GM12891 (cell line): ENCODE measurements around the gene IZUMO2. TPM values are rescaled to one million over a fixed set of nuclear protein-coding genes. Genes with fewer than 3 reads are reported as not detected.

Experiments used
- DNase-seq: peaks from one replicate; pipeline ENCODE4 v3.0.0; 2011; ENCODE audit warnings: low spot score; ENCODE audit not compliant: insufficient read length
- FAIRE-seq: peaks from 2 replicates; lab custom pipeline; 2011; peaks lifted over from hg19 to GRCh38; lab: Jason Lieb, UNC
- PAX5 ChIP-seq: IDR thresholded peaks from 2 replicates; pipeline ENCODE4 v1.6.1; 2011; ENCODE audit warnings: low read length, moderate library complexity, mild to moderate bottlenecking; ENCODE audit not compliant: insufficient read depth, severe bottlenecking
- POLR2A ChIP-seq: IDR thresholded peaks from 2 replicates; pipeline ENCODE4 v1.6.1; 2011; ENCODE audit warnings: low read depth, low read length, control low read depth
- POLR2AphosphoS5 ChIP-seq: IDR thresholded peaks from 2 replicates; pipeline ENCODE4 v1.6.1; 2011; ENCODE audit warnings: low read depth, low read length, control low read depth
- POU2F2 ChIP-seq: IDR thresholded peaks from 2 replicates; pipeline ENCODE4 v1.6.1; 2011; ENCODE audit warnings: low read depth, mild to moderate bottlenecking, control low read depth, low read length, moderate library complexity
- SPI1 ChIP-seq: IDR thresholded peaks from 2 replicates; pipeline ENCODE4 v1.6.1; 2011; ENCODE audit warnings: low read depth, low read length, control low read depth
- TAF1 ChIP-seq: IDR thresholded peaks from 2 replicates; pipeline ENCODE4 v1.6.1; 2011; ENCODE audit warnings: low read depth, low read length, control low read depth
- polyA plus RNA-seq: library from polyadenylated mRNA; unstranded; fragments of >200 nt; gene quantifications from one replicate; pipeline ENCODE4 v1.2.1, GENCODE V29; 2012; ENCODE audit warnings: low read depth, missing spikeins, inconsistent platforms; ENCODE audit not compliant: missing spikeins

IZUMO2 gene
- polyA plus RNA-seq = not detected

DNA sequence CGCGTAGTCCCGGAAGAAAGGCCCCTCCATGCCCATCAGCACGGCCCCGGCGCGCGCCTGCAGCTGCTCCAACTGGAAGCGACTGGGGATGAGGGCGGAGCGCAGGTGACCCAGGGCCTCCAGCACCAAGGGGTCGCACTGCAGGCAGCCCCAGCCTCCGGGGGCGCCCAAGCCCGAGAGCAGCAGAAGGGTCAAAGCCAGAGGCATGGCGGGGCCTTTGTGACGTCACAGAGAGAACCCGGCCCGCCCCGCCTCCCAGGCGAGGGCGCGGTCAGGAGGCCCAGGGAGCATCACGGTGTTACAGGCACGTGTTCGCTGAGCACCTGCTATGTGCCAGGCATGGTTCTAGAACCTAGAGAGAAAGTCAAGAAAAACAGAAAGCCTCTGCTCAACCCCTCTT is at the start of gene IZUMO2:
IZUMO2 (minus strand) TSS at position 294 of the 400 bp plus-strand sequence; CDS start at position 207, 87 bp downstream.
- DNase-seq (no peak), FAIRE-seq (no peak)
- TF ChIP-seq POLR2A = no peak
- TF ChIP-seq POLR2AphosphoS5 = no peak
- TF ChIP-seq PAX5 = no peak
- no peak for TF ChIP-seq POU2F2
- TF ChIP-seq SPI1 = no peak

DNA sequence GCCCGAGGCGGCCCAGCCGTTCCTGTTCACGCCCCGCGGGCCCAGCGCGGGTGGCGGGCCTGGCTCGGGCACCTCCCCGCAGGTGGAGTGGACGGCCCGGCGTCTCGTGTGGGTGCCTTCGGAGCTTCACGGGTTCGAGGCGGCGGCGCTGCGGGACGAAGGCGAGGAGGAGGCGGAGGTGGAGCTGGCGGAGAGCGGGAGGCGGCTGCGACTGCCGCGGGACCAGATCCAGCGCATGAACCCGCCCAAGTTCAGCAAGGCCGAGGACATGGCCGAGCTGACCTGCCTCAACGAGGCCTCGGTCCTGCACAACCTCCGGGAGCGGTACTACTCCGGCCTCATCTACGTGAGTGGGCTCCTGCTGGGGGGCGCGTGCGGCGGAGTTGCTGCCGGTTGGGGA is 47.3 kb upstream of the IZUMO2 start:
- TF ChIP-seq PAX5 = no peak
- no peak for TF ChIP-seq POU2F2
- no peak for TF ChIP-seq SPI1
- no peak for TF ChIP-seq TAF1
- no peak for TF ChIP-seq POLR2AphosphoS5
- no peak for DNase-seq
- FAIRE-seq = no peak

DNA sequence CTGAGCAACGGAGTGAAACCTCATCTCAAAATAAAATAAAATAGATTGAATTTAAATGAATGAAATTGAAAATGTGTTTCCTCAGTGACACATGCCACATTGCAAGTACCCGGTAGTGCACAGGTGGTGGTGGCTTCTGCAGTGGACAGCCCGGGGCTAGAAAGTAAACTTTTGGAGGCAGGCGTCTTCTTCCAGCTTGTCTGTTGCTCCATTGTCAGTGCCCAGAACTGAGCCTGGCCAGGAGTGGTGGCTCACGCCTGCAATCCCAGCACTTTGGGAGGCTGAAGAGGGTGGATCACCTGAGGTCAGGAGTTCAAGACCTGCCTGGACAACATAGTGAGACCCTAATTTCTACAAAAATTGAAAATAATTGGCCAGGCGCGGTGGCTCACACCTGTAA is 46.0 kb upstream of the IZUMO2 start:
- FAIRE-seq (no peak), DNase-seq (no peak)
- no peak for TF ChIP-seq POLR2AphosphoS5
- no peak for TF ChIP-seq PAX5
- no peak for TF ChIP-seq POU2F2
- no peak for TF ChIP-seq TAF1
- TF ChIP-seq SPI1 = no peak
- TF ChIP-seq POLR2A = no peak

DNA sequence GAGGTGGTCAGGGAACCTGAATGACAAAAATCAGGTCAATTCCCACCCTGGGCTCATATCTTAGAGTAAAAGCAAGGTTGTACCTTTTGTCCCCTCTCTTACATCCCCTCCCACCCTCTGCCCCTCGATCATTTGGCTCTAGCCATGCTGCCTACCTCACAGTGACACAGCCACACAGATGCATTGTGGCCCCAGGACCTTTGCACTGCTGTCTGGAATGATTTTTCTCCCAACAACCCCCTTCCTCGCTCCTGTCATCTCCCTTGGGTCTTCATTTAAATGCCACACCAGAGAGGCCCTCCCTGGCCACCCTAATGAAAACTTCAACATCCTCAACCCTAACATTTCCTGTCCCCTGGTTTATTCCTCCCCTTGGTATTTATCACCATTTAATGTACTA is 44.6 kb upstream of the IZUMO2 start:
- no peak for FAIRE-seq
- no peak for DNase-seq
- no peak for TF ChIP-seq TAF1
- TF ChIP-seq POU2F2 = no peak
- TF ChIP-seq PAX5 = no peak
- TF ChIP-seq SPI1 = no peak
- TF ChIP-seq POLR2A = no peak
- no peak for TF ChIP-seq POLR2AphosphoS5

DNA sequence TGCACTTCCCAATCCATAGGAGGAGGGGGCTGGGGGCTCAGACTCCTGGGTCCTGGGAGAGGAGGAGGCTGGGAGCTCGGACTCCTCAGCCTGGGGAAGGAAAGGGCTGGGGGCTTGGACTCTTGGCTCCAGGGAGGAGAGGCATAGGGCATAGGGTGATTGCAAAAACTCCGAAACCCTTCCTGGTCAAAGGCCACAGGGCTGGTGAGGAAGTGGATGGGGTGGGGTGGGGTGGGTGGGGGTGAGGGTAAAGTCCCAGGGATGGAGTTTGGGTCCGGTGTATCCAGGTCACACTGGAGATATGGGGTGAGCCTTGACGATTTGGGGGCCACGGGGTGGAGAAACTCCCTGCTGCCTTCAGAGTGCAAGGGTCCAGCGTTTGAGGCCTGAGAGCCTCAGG is 43.1 kb upstream of the IZUMO2 start:
- FAIRE-seq = no peak
- TF ChIP-seq PAX5 (no peak), SPI1 (no peak), POLR2AphosphoS5 (no peak), POU2F2 (no peak)
- no peak for DNase-seq

DNA sequence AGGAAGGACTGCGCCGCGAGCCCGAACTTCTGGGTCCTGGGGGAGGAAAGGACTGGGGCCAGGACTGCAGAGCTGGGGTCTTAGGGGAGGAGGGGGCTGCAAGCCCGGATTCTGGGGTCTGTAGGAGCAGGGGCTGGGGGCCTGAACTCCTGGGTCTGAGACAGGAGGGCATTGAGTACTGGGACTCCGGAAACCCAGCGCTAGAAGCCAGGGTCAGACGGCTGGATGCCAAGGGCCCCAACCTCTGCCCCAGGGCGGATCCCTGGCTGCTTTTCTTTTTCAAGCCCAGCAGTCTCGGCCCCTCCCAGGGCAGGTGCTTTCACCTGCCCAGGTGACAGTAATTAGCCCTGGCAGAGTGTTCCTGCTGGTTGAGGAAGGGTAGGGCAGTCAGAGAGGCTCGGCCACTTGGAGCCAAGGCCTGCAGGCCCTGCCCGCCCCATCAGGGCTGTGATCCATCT is 42.6 kb upstream of the IZUMO2 start:
- no peak for TF ChIP-seq SPI1
- TF ChIP-seq POU2F2 = no peak
- TF ChIP-seq PAX5 = no peak
- no peak for TF ChIP-seq POLR2A
- no peak for TF ChIP-seq TAF1
- TF ChIP-seq POLR2AphosphoS5 = no peak
- no peak for DNase-seq
- FAIRE-seq = no peak

DNA sequence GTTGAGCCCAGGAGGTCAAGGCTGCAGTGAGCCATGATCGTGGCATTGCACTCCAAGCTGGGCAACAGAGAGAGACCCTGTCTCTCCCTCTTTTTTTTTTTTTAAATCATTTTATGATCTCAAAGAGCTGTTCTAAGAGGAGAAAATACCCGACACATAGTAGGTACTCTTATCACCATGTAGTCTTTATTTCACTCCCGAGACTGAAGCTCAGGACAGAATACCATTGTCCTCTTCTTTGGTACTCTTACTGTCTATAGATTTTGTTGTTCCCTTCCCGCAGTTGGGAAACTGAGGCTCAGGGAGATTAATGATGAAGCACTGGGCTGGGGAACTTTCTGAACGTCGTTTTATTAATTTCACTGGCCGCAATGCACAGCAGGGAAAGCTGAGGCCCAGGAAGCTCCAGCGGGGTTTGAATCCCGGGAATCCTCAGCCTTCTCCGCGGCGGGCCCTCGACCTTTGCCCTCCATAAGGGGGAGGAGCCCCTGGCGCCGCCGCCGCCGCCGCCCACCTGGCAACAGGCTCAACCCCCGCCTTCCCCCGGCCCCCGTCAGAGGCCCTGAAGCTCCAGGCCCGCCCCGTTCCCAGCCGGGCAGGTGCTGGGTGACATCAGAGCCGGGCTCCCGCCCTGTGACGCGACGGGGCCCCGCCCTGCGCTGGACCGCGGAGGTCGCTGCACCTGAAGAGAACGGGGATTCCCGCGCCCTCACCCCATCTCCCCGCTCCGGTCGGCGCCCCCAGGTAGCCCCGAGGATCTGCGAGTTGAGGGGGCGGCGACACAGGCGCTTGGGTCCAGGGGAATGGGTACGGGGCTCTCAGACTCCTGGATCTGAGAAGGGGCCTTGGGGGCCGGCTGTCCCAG is 42.0 kb upstream of the IZUMO2 start:
- FAIRE-seq = no peak
- no peak for TF ChIP-seq POU2F2
- no peak for TF ChIP-seq SPI1
- no peak for TF ChIP-seq POLR2AphosphoS5
- no peak for TF ChIP-seq POLR2A
- TF ChIP-seq TAF1 = no peak
- no peak for TF ChIP-seq PAX5
- no peak for DNase-seq

DNA sequence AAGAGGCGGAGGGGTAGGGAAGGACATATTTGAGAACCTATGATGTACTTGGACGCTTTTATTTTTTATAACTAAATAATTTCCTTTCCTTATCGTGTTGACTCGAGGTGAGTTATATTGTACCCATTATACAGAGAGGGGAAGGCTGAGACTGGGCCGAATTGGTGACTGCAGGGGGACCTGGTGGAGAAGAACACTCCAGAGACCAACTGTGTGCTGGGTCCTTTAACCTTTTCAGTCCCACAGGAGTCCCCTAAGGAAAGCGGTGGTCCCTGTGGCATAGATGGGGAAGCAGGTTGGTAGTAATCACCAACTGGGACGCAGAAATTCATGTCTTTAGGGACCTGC is 41.0 kb upstream of the IZUMO2 start:
- DNase-seq (no peak), FAIRE-seq (no peak)

DNA sequence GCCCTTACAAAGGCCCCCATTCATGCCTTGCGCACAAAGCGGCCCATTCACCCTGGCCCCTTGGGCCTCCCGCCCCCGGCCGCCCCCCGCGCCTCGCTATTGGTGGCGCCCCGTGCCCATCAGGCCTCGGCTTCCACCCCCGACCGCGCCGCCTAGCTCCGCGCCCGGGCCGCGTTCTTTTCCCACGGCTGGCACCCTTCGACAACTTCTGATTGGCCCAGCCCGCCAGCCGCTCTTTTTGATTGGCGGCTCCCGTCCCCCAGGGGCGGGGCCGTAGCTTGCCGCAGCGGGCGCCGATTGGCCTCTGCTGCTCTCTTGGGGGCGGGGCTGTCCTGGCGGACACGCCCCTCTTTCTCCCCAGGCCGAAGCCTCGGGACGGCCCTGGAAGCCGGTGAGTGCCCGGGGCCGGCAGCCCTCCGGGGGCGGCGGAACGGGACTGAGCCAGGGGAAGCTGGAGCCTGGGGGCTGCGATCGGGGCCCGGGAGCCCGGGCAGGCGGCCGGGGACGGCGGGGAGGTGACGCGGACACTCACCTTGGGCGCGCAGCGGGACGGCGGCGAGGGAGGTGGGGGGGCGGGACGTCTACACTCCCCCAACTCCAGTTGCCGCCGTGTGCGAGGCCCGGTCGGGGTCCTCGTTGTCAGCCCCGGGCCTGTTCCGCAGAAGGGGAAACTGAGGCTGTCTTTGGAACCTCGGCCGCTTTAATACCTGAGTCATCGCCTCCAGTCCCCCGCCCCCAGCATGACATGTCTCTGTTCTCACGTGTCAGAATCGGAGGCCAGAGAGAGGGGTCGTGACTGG is 40.4 kb upstream of the IZUMO2 start, which contains the start of gene MYH14:
MYH14 (plus strand) TSS at position 342 of the 800 bp plus-strand sequence. CDS start 6,744 bp downstream, outside the sequence.
- DNase-seq = no peak
- TF ChIP-seq TAF1 = no peak
- no peak for TF ChIP-seq POU2F2
- TF ChIP-seq SPI1 = no peak
- TF ChIP-seq POLR2A = no peak
- TF ChIP-seq POLR2AphosphoS5 = no peak
- TF ChIP-seq PAX5 = no peak
- no peak for FAIRE-seq

More for the DNA sequence above, 41.0 kb upstream of the IZUMO2 start:
- no peak for TF ChIP-seq SPI1
- no peak for TF ChIP-seq POLR2A
- no peak for TF ChIP-seq PAX5
- TF ChIP-seq TAF1 = no peak
- TF ChIP-seq POU2F2 = no peak
- no peak for TF ChIP-seq POLR2AphosphoS5

DNA sequence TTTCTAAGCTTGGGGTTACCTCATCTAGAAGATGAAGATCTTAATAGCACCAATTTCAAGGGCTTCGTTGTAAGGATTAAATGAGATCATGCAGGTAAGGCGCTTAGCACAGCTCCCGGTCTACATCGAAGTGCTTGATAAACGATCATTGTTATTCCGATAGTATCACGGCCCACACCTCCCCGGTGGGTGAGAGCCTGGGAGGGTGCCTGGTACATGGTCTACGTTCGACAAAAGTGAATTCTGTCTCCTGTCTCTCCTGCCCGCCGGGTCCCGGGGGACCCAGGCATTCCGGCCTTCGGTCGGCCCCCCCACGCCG is 39.8 kb upstream of the IZUMO2 start:
- DNase-seq (no peak), FAIRE-seq (no peak)
- TF ChIP-seq PAX5 (no peak), TAF1 (no peak), POU2F2 (no peak), SPI1 (no peak), POLR2AphosphoS5 (no peak), POLR2A (no peak)
